Gastrocnemius medialis (tissue), 4 donors: ENCODE data around the gene VPS52.

Experiments
- POLR2A ChIP-seq, 2 donors: fragments of 450-650 bp; IDR thresholded peaks; one replicate each; pipeline ENCODE4 v1.6.1; 2017; ENCODE audit warnings: antibody characterized with exemption in 2 of 2, mild to moderate bottlenecking in 2 of 2, moderate library complexity in 2 of 2
- TF ChIP-seq, protein P1 (sequence below), 5 experiments: fragments of 450-650 bp in 3 of 5; fragments of 200-600 bp in 2 of 5; sonication (generic) in 2 of 5; IDR thresholded peaks in 4 of 5; conservative IDR thresholded peaks in 1 of 5; 1 replicate in 4 of 5; 2 replicates in 1 of 5; pipeline ENCODE4 v1.5.1; 2016 to 2019; ENCODE audit warnings: antibody characterized with exemption in 5 of 5, mild to moderate bottlenecking in 3 of 5, moderate library complexity in 3 of 5

- no peak for TF ChIP-seq POLR2A (IDR thresholded peaks at IDR 0.05)
- TF ChIP-seq, protein P1, sequence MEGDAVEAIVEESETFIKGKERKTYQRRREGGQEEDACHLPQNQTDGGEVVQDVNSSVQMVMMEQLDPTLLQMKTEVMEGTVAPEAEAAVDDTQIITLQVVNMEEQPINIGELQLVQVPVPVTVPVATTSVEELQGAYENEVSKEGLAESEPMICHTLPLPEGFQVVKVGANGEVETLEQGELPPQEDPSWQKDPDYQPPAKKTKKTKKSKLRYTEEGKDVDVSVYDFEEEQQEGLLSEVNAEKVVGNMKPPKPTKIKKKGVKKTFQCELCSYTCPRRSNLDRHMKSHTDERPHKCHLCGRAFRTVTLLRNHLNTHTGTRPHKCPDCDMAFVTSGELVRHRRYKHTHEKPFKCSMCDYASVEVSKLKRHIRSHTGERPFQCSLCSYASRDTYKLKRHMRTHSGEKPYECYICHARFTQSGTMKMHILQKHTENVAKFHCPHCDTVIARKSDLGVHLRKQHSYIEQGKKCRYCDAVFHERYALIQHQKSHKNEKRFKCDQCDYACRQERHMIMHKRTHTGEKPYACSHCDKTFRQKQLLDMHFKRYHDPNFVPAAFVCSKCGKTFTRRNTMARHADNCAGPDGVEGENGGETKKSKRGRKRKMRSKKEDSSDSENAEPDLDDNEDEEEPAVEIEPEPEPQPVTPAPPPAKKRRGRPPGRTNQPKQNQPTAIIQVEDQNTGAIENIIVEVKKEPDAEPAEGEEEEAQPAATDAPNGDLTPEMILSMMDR (IDR thresholded peaks at IDR 0.05 in 4 of 5, conservative IDR thresholded peaks at IDR 0.05 in 1 of 5): no peak
Observed at GRCh38 chr6:33312361-33313104, 40.9 kb upstream of the VPS52 start.
